HepG2 (cell line): ENCODE results near the gene SLFNL1. TPM values are rescaled to one million over a fixed set of nuclear protein-coding genes. Genes with fewer than 3 reads are reported as not detected.
A peak's percentile ranks its signal among the peaks of the same experiment; 100 is the strongest.

Experiments
- ATAC-seq: fragments of 200-7000 bp; cut with Tn5 transposase; 3 replicates; pipeline ENCODE4 v1.9.1; 2020; ENCODE audit warnings: mild to moderate bottlenecking, moderate library complexity
- BruUV-seq: library from RNA; stranded (reverse); fragments of 400-500 nt; replicated peaks from 2 replicates; lab custom pipeline; 2021; lab: Mats Ljungman, UMichigan
- CTCF ChIA-PET: fragments of 300-600 bp; formaldehyde crosslinking; extraction: SDS; loops from one replicate; lab custom pipeline; 2021; ENCODE audit warnings: low total read pairs, inconsistent platforms, low intra/inter-chr PET ratio; lab: Yijun Ruan, JAX
- POLR2A ChIA-PET: fragments of 350-600 bp; sonication (Branson Sonifier 250); formaldehyde crosslinking; loops from one replicate; lab custom pipeline; 2020; ENCODE audit warnings: antibody characterized with exemption, inconsistent platforms; lab: Yijun Ruan, JAX
- DNase-seq: peaks from one replicate; pipeline ENCODE4 v3.0.0-alpha.2; 2015; ENCODE audit warnings: low spot score
- FAIRE-seq: peaks from 3 replicates; lab custom pipeline; 2011; peaks lifted over from hg19 to GRCh38; lab: Jason Lieb, UNC
- H2AFZ ChIP-seq: one replicate; pipeline ENCODE4 v1.6.1; 2011; ENCODE audit warnings: low read length, inconsistent platforms
- H3K27ac ChIP-seq: fragments of 300-600 bp; 3 replicates; pipeline ENCODE4 v1.8.0; 2011; ENCODE audit warnings: mixed run types, mild to moderate bottlenecking, mixed read lengths, low read length, inconsistent platforms; ENCODE audit not compliant: insufficient read depth; ENCODE audit errors: extremely low read length
- H3K27me3 ChIP-seq, 2 experiments: fragments of 200-600 bp in 1 of 2; 2 replicates in 1 of 2; 3 replicates in 1 of 2; pipeline versions ENCODE4 v1.6.0 to v1.8.0; 2011; ENCODE audit warnings: low read length in 2 of 2, mild to moderate bottlenecking in 2 of 2, moderate library complexity in 2 of 2, inconsistent platforms in 1 of 2; ENCODE audit not compliant: insufficient read depth in 2 of 2, control insufficient read depth in 1 of 2
- H3K36me3 ChIP-seq, 2 experiments: fragments of 200-600 bp in 1 of 2; replicated peaks in 1 of 2; 2 replicates in 1 of 2; 3 replicates in 1 of 2; pipeline versions ENCODE4 v1.5.1 to v1.8.0; 2011; ENCODE audit warnings: low read length in 2 of 2, inconsistent platforms in 1 of 2; ENCODE audit not compliant: insufficient read depth in 2 of 2, control insufficient read depth in 1 of 2
- H3K4me1 ChIP-seq: 2 replicates; pipeline ENCODE4 v1.5.1; 2012; ENCODE audit warnings: low read length, inconsistent platforms; ENCODE audit not compliant: insufficient read depth
- H3K4me2 ChIP-seq: 2 replicates; pipeline ENCODE4 v1.6.0; 2011; ENCODE audit warnings: low read depth, low read length, inconsistent platforms
- H3K4me3 ChIP-seq, 3 experiments: fragments of 200-600 bp in 1 of 3; sonication (generic), shearing (Covaris generic) in 1 of 3; replicated peaks in 1 of 3; 2 replicates each; pipeline ENCODE4 v1.5.1; 2011 to 2016; ENCODE audit warnings: low read length in 3 of 3, inconsistent platforms in 2 of 3, low read depth in 2 of 3, mild to moderate bottlenecking in 2 of 3, control low read depth in 1 of 3, mixed read lengths in 1 of 3; ENCODE audit not compliant: insufficient read depth in 1 of 3
- H3K79me2 ChIP-seq: one replicate; pipeline ENCODE4 v1.6.1; 2011; ENCODE audit warnings: low read length, inconsistent platforms; ENCODE audit not compliant: insufficient read depth
- H3K9ac ChIP-seq: 2 replicates; pipeline ENCODE4 v1.6.0; 2011; ENCODE audit warnings: mild to moderate bottlenecking, low read depth, low read length, inconsistent platforms; ENCODE audit not compliant: insufficient read depth
- H3K9me3 ChIP-seq: 2 replicates; pipeline ENCODE4 v1.5.1; 2012; ENCODE audit warnings: mild to moderate bottlenecking, low read length
- H4K20me1 ChIP-seq: 2 replicates; pipeline ENCODE4 v1.6.0; 2011; ENCODE audit warnings: inconsistent platforms, mild to moderate bottlenecking, low read length, moderate library complexity; ENCODE audit not compliant: insufficient read depth
- KAT2B ChIP-seq: fragments of 150-350 bp; IDR thresholded peaks from 2 replicates; pipeline ENCODE4 v1.6.1; 2014; ENCODE audit warnings: low read depth, low read length, borderline replicate concordance
- KDM1A ChIP-seq: IDR thresholded peaks from 2 replicates; pipeline ENCODE4 v1.6.1; 2016; ENCODE audit warnings: missing compliant biosample characterization
- MED1 ChIP-seq: sonication (generic); formaldehyde crosslinking; IDR thresholded peaks from 2 replicates; pipeline ENCODE4 v1.4.0; 2020; ENCODE audit warnings: missing genetic modification reagents
- NR1H2 ChIP-seq: sonication (generic); formaldehyde crosslinking; IDR thresholded peaks from 2 replicates; pipeline ENCODE4 v1.8.1; 2022; ENCODE audit warnings: low read depth, missing genetic modification reagents, borderline replicate concordance
- NRL ChIP-seq: sonication (generic); formaldehyde crosslinking; IDR thresholded peaks from 2 replicates; pipeline ENCODE4 v1.5.0; 2020; ENCODE audit warnings: missing genetic modification reagents, mild to moderate bottlenecking, moderate library complexity, borderline replicate concordance
- TGIF2 ChIP-seq: IDR thresholded peaks from 2 replicates; pipeline ENCODE4 v1.6.1; 2016; ENCODE audit warnings: control low read depth, missing compliant biosample characterization
- ZNF230 ChIP-seq: sonication (generic); formaldehyde crosslinking; IDR thresholded peaks from 2 replicates; pipeline ENCODE4 v1.4.0; 2020; ENCODE audit warnings: mild to moderate bottlenecking, missing genetic modification reagents
- ZNF24 ChIP-seq: fragments of 450-650 bp; IDR thresholded peaks from 2 replicates; pipeline ENCODE4 v1.6.1; 2017; ENCODE audit warnings: antibody characterized with exemption, mild to moderate bottlenecking
- ZNF34 ChIP-seq: sonication (generic); formaldehyde crosslinking; IDR thresholded peaks from 2 replicates; pipeline ENCODE4 v1.4.0; 2020; ENCODE audit warnings: mild to moderate bottlenecking, missing genetic modification reagents, borderline replicate concordance
- ZNF552 ChIP-seq: sonication (generic); formaldehyde crosslinking; IDR thresholded peaks from 2 replicates; pipeline ENCODE4 v1.9.0; 2022; ENCODE audit warnings: missing genetic modification reagents, mild to moderate bottlenecking, borderline replicate concordance
- ZNF570 ChIP-seq: sonication (generic); formaldehyde crosslinking; IDR thresholded peaks from 2 replicates; pipeline ENCODE4 v1.4.0; 2020; ENCODE audit warnings: mild to moderate bottlenecking, missing genetic modification reagents, borderline replicate concordance
- ZNF678 ChIP-seq: sonication (generic); formaldehyde crosslinking; IDR thresholded peaks from 2 replicates; pipeline ENCODE4 v1.4.0; 2020; ENCODE audit warnings: mild to moderate bottlenecking, missing genetic modification reagents
- WGBS: methylation state at CpG from one replicate; pipeline ENCODE4 v1.1.6; 2017; ENCODE audit warnings: low lambda C conversion rate; 5-methylcytosine and 5-hydroxymethylcytosine counted together
- in situ Hi-C: cut with HindIII; loops from 2 replicates; pipeline ENCODE4 v1.10.0; 2017; ENCODE audit warnings: low pct_unique_long_range_greater_than_20kb; ENCODE audit not compliant: extremely low pct_ligation_motif_present
- intact Hi-C: fragments of 100-400 bp; cut with micrococcal nuclease; formaldehyde crosslinking; loops from one replicate; pipeline ENCODE4 v1.10.0; 2022; ENCODE audit not compliant: unreplicated experiment
- polyA plus RNA-seq, 8 experiments: library from polyadenylated mRNA; depleted of rRNA in 3 of 8; stranded (reverse) in 7 of 8; unstranded in 1 of 8; fragments of >200 nt; fragmentation: Illumina TruSeq in 4 of 8; extraction: Trizol in 4 of 8; gene quantifications; 2 replicates each; pipeline versions ENCODE4 v1.2.1 to v1.2.3, GENCODE V29; 2011 to 2016; ENCODE audit warnings: low read depth in 4 of 8, missing spikeins in 1 of 8, mixed read lengths in 1 of 8; ENCODE audit not compliant: insufficient read depth in 1 of 8
- total RNA-seq, 5 experiments: library from RNA; depleted of rRNA; stranded (reverse); fragments of >200 nt; fragmentation: Illumina TruSeq; extraction: Trizol; gene quantifications; 2 replicates each; pipeline ENCODE4 v1.2.3, GENCODE V29; 2016; ENCODE audit warnings: low read depth in 1 of 5
- TF ChIP-seq, protein P1 (sequence below): sonication (generic); formaldehyde crosslinking; IDR thresholded peaks from 2 replicates; pipeline ENCODE4 v1.4.0; 2020; ENCODE audit warnings: missing genetic modification reagents
- TF ChIP-seq, protein P2 (sequence below): sonication (generic); formaldehyde crosslinking; IDR thresholded peaks from 2 replicates; pipeline ENCODE4 v1.8.0; 2022; ENCODE audit warnings: missing genetic modification reagents, low read depth, mild to moderate bottlenecking, borderline replicate concordance
- TF ChIP-seq, protein P3 (sequence below): sonication (generic); formaldehyde crosslinking; IDR thresholded peaks from 2 replicates; pipeline ENCODE4 v1.4.0; 2020; ENCODE audit warnings: low read depth, mild to moderate bottlenecking, missing genetic modification reagents
- TF ChIP-seq, protein P4 (sequence below): sonication (generic); formaldehyde crosslinking; IDR thresholded peaks from 2 replicates; pipeline ENCODE4 v1.5.1; 2020; ENCODE audit warnings: mild to moderate bottlenecking, missing genetic modification reagents, borderline replicate concordance

The SLFNL1 gene
- total and polyA plus RNA-seq, 2 of the 13 experiments (the other 11 are each of a cell fraction or from before 2014, with no cell fraction given): 0.07 to 0.20 TPM

DNA sequence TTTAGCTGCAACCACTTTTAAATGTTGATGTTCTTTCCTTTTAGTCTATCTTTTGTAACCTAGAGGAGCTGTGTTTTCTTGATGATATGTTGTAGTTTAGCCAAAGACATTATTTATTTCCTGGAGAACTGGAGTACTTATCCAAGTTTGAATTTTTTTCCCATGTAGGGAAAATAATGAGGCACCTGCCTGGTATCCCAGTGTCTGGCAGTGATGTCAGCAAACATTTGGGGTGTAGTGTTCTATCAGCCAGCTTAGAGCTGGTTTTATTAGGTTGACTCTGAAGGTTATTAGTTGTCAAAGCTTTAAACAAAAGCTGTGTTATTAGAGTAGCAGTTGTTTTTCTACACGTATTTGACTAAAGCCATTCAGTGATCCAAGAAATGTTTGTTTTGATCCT, 38.8 kb downstream of the SLFNL1 start (continued):
- TF ChIP-seq, protein P1, sequence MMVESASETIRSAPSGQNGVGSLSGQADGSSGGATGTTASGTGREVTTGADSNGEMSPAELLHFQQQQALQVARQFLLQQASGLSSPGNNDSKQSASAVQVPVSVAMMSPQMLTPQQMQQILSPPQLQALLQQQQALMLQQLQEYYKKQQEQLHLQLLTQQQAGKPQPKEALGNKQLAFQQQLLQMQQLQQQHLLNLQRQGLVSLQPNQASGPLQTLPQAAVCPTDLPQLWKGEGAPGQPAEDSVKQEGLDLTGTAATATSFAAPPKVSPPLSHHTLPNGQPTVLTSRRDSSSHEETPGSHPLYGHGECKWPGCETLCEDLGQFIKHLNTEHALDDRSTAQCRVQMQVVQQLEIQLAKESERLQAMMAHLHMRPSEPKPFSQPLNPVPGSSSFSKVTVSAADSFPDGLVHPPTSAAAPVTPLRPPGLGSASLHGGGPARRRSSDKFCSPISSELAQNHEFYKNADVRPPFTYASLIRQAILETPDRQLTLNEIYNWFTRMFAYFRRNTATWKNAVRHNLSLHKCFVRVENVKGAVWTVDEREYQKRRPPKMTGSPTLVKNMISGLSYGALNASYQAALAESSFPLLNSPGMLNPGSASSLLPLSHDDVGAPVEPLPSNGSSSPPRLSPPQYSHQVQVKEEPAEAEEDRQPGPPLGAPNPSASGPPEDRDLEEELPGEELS (CRISPR knock-in tag): no peak
- TF ChIP-seq ZNF34 (CRISPR knock-in tag) (no peak), MED1 (CRISPR knock-in tag) (no peak)
- TF ChIP-seq, all 625 proteins: peak for 0

DNA sequence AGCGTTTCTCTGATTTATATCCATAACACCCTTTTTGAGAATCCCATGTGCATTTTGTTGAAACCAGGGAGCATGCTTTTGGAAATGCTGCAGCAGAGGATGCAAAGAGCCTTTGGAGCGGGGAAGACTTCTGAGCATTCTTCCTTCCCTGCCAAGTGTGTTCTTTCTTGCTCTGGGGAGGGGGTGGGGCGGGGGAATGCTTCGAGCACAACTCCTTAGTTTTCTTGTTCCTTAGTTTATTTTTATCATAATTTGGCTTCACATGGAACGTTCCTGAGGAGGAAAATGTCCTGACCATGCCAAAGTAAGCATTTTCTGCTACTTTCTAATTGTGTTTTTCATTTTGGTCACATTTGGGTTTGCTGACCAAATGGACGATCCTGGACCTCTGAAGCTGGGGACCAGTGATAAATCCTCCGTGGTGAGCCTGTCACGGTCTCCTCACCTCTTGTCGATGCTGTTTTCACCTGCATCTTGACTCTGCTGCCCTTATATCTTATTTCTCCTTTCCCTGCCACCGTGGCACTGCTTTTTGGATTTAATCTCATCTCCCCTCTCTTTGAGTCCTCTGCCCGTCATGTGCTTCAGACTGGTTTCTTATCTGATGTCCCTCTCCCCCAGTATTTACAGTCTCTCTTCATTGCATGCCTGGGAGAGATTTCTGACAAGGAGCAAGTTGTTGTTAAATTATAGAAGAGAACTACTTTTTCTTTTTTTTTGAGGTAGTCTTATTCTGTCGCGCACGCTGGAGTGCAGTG, 39.7 kb downstream of the SLFNL1 start:
- ATAC-seq (no peak), FAIRE-seq (no peak), DNase-seq (no peak)
- ChIA-PET CTCF (no interaction called here), POLR2A (no interaction called here)
- Histone ChIP-seq H3K4me3 (no peak overlapping the region), H3K9me3 (no peaks in the 10 kb centered on the region), H3K4me1 (peaks cover 70% of the 10 kb centered on the region), H3K4me2 (peak overlapping the region; percentile 91), H3K27me3 (no peaks in the 10 kb centered on the region), H3K27ac (no peak overlapping the region), H4K20me1 (no peaks in the 10 kb centered on the region), H3K36me3 (peaks cover 8 to 39% of the 10 kb centered on the region in 2 experiments), H3K79me2 (peaks cover 37% of the 10 kb centered on the region), H3K9ac (no peak overlapping the region), H2AFZ (no peak overlapping the region)
- no TSS peak for BruUV-seq
- in situ Hi-C loops: no loop called here
- intact Hi-C loops: no loop called here
- WGBS: 91% methylated on average over 14 of the region's 14 CpGs
- TF ChIP-seq KDM1A (no peak), ZNF552 (CRISPR knock-in tag) (no peak), ZNF230 (CRISPR knock-in tag) (no peak), KAT2B (no peak), ZNF24 (no peak), TGIF2 (CRISPR knock-in tag) (no peak), ZNF570 (CRISPR knock-in tag) (no peak), ZNF678 (CRISPR knock-in tag) (no peak), NR1H2 (CRISPR knock-in tag) (no peak), NRL (no peak)
- TF ChIP-seq, protein P2, sequence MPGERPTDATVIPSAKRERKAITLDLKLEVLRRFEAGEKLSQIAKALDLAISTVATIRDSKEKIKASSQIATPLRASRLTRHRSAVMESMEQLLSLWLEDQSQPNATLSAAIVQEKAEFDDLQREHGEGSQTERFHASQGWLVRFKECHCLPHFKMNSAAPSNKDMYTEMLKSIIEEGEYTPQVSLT (CRISPR knock-in tag): no peak
- TF ChIP-seq, protein P3, sequence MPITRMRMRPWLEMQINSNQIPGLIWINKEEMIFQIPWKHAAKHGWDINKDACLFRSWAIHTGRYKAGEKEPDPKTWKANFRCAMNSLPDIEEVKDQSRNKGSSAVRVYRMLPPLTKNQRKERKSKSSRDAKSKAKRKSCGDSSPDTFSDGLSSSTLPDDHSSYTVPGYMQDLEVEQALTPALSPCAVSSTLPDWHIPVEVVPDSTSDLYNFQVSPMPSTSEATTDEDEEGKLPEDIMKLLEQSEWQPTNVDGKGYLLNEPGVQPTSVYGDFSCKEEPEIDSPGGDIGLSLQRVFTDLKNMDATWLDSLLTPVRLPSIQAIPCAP (CRISPR knock-in tag): no peak
- TF ChIP-seq, protein P4, sequence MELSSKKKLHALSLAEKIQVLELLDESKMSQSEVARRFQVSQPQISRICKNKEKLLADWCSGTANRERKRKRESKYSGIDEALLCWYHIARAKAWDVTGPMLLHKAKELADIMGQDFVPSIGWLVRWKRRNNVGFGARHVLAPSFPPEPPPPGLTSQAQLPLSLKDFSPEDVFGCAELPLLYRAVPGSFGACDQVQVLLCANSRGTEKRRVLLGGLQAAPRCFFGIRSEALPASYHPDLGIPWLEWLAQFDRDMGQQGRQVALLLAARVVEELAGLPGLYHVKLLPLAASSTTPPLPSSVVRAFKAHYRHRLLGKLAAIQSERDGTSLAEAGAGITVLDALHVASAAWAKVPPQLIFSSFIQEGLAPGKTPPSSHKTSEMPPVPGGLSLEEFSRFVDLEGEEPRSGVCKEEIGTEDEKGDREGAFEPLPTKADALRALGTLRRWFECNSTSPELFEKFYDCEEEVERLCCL: no peak
